HL-60 (cell line): Measurements from ENCODE around the gene REEP3.
"Not testable (repeated sequence)": the region's sequence is repeated elsewhere in the genome, so short reads cannot be mapped to it uniquely, and the experiment has no call there.

Source experiments
- DNase-seq, 2 experiments: peaks; one replicate each; pipeline ENCODE4 v3.0.0-alpha.2; 2010 to 2020; ENCODE audit warnings: low read depth in 1 of 2, low spot score in 1 of 2
- H3K27ac ChIP-seq: fragments of 250-450 bp; sonication (Bioruptor Pico); replicated peaks from 2 replicates; pipeline ENCODE4 v1.5.1; 2020; ENCODE audit warnings: mild to moderate bottlenecking, moderate library complexity
- H3K27me3 ChIP-seq: fragments of 250-450 bp; sonication (Bioruptor Pico); 2 replicates; pipeline ENCODE4 v1.5.1; 2021; ENCODE audit warnings: mild to moderate bottlenecking, moderate library complexity; ENCODE audit not compliant: insufficient read depth, poor library complexity, severe bottlenecking
- H3K4me3 ChIP-seq: replicated peaks from 2 replicates; pipeline ENCODE4 v1.5.1; 2011; ENCODE audit warnings: mild to moderate bottlenecking, control low read depth, low read length; ENCODE audit not compliant: insufficient read depth
- CTCF ChIP-seq: IDR thresholded peaks from one replicate; pipeline ENCODE4 v1.5.1; 2011; ENCODE audit warnings: low read length, control low read depth, inconsistent platforms; ENCODE audit not compliant: insufficient read depth
- GABPA ChIP-seq: IDR thresholded peaks from 2 replicates; pipeline ENCODE4 v1.6.1; 2012; ENCODE audit warnings: low read depth
- POLR2AphosphoS5 ChIP-seq: IDR thresholded peaks from 2 replicates; pipeline ENCODE4 v1.6.1; 2012; ENCODE audit warnings: low read depth
- REST ChIP-seq: IDR thresholded peaks from 2 replicates; pipeline ENCODE4 v1.6.1; 2012; ENCODE audit warnings: low read depth; ENCODE audit not compliant: insufficient replicate concordance
- SPI1 ChIP-seq: IDR thresholded peaks from 2 replicates; pipeline ENCODE4 v1.6.1; 2012; ENCODE audit warnings: low read depth, mild to moderate bottlenecking, borderline replicate concordance

REEP3 gene

DNA sequence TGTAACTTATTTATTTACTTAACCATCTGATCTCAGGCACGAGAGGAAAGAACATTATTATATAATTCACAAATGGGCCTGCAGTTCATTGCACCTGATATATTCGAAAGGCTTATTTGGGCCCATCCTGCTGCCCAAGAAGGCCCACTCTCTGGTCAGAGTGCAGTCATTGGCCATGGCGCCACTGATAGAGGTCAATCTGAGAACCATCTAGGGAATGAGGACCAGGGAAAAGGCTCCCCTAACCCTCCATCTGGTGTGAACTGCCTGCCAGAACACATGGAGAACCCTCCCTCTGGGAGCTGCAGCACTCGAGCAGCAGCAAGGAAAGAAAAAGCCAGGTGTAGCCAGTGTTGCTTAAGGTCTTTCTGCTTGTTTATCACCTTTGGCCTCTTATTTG lies 136.6 kb downstream of the REEP3 start:
- no peaks in the 10 kb centered on the region for H3K27me3 ChIP-seq
- no peak overlapping the region for H3K4me3 ChIP-seq
- no peak for DNase-seq
- no peak overlapping the region for H3K27ac ChIP-seq
- no peak for TF ChIP-seq SPI1
- no peak for TF ChIP-seq GABPA
- TF ChIP-seq CTCF: no peak
- TF ChIP-seq POLR2AphosphoS5: no peak
- TF ChIP-seq REST: no peak

DNA sequence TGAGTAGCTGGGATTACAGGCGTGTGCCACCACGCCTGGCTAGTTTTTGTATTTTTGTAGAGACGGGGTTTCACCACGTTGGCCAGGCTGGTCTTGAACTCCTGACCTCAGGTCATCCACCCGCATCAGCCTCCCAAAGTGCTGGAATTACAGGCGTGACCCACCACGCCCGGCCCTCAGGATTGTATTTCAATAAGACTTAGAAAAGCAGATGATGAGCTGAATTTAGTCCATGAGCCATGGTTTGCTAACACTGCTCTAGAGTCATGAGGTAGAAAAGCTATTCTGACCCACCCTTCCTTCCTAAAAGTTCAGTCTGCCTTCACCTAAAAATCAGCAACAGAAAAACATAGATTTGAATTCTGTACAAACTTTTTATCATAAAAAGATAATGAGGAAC lies 139.7 kb downstream of the REEP3 start:
- H3K4me3 ChIP-seq, H3K27ac ChIP-seq, DNase-seq, H3K27me3 ChIP-seq: not testable (repeated sequence)

DNA sequence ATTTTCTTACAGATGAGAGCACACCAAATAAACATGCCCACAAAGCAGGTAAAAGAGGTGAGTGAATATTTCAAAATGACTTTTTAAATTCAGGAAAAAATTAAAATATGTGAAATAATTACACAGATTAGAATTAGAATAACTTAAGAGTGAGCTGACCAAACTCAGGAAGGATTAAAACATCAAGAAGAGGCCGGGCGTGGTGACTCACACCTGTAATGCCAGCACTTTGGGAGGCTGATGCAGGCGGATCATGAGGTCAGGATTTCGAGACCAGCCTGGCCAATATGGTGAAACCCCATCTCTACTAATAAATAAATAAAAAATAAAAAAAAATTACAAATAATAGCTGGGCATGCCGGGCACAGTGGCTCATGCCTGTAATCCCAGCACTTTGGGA lies 140.1 kb downstream of the REEP3 start:
- Histone ChIP-seq H3K4me3 (no peak overlapping the region), H3K27ac (no peak overlapping the region)
- TF ChIP-seq SPI1 (no peak), CTCF (no peak), REST (no peak), GABPA (no peak), POLR2AphosphoS5 (no peak)

DNA sequence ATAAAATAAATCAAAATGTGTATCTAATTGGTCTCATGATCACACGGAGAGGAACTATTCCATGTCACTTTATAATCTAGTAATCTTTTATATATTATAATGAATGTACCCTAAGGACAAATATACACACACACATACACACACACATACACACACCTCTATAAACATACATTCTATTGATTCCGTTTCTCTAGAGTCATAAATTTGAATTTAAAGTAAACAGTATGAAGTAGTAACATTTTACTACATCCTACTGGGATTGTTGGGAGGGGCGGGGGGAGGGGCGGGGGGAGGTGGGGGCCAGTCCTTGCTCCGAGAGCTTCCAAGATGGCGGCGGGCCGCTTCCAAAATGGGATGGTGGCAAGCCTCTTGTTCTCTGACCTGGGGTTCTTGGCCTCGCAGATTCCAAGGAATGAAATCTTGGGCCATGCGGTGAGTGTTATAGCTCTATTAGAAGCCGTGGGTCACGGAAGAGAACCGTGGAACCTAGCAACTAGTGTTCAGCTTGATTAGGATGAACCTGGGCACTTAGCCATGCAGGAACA lies 143.2 kb downstream of the REEP3 start:
- TF ChIP-seq CTCF (no peak), SPI1 (no peak), GABPA (no peak), POLR2AphosphoS5 (no peak), REST (no peak)
- Histone ChIP-seq H3K27me3 (no peaks in the 10 kb centered on the region), H3K4me3 (no peak overlapping the region), H3K27ac (no peak overlapping the region)
- no peak for DNase-seq

More for the DNA sequence above, 140.1 kb downstream of the REEP3 start:
- no peak for DNase-seq
- H3K27me3 ChIP-seq: no peaks in the 10 kb centered on the region

- not testable (repeated sequence) for H3K4me3 ChIP-seq, H3K27me3 ChIP-seq, H3K27ac ChIP-seq, DNase-seq
Measured at GRCh38 chr10:63665006-63665580, 143.9 kb downstream of the REEP3 start.
